Measurements from ENCODE around the gene KCTD14. TPM values are rescaled to one million over a fixed set of nuclear protein-coding genes. Genes with fewer than 3 reads are reported as not detected.
"Not testable (repeated sequence)": the region's sequence is repeated elsewhere in the genome, so short reads cannot be mapped to it uniquely, and the experiment has no call there.

Gene KCTD14, protein sequence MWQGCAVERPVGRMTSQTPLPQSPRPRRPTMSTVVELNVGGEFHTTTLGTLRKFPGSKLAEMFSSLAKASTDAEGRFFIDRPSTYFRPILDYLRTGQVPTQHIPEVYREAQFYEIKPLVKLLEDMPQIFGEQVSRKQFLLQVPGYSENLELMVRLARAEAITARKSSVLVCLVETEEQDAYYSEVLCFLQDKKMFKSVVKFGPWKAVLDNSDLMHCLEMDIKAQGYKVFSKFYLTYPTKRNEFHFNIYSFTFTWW
- 0.27 TPM for total RNA-seq

- DNase-seq (ENCODE audit: low read depth in 2 of 3, low spot score in 2 of 3) = no peak
Measured at GRCh38 chr11:78022397-78023396, at the start of gene KCTD14. TSS of gene KCTD14 (minus strand) at chr11:78023276. CDS start at chr11:78023249, 27 bp downstream.

- no peak for DNase-seq (ENCODE audit: low read depth in 2 of 3, low spot score in 2 of 3)
Measured at GRCh38 chr11:78072455-78072854, 49.4 kb upstream of the KCTD14 start.

DNA sequence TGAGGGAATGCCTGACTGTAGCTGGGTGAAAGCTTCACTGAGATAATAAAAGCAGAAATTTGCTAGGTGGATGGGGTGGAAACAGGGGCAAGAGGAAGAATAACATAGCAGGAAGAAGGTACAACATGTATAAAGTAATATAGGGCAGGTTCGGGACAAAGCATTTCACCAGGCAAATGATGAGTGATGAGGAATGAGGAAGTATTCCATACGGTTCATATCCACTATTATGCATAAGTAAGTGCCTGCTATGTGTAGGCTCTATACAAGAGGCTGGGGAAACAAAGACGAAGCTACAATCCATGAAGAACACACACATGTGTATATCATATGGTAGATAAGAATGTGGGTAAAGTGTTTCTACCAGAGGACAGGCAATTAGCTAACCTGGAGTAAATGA lies 48.6 kb upstream of the KCTD14 start:
- DNase-seq (ENCODE audit: low read depth in 2 of 3, low spot score in 2 of 3) = no peak

DNA sequence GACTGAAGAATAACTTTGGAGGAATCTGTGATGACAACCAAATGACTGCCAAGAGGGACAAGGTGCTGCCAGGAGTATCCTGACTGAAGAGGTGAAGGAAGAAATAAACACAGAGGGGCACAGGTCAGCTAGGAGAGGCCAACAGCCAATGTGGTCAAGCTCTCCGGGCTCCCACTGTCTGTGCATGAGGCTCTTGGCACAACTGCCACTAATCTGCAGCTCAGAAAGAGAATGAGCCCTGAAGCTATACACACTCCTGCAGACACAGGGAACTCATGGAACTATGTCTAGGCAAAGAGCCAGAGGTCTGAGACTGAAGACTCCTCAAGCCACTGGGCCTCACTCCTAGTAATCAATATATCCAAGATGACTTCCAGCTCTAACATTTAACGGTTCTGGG lies 47.5 kb upstream of the KCTD14 start:
- DNase-seq (ENCODE audit: low read depth in 2 of 3, low spot score in 2 of 3) = no peak

DNA sequence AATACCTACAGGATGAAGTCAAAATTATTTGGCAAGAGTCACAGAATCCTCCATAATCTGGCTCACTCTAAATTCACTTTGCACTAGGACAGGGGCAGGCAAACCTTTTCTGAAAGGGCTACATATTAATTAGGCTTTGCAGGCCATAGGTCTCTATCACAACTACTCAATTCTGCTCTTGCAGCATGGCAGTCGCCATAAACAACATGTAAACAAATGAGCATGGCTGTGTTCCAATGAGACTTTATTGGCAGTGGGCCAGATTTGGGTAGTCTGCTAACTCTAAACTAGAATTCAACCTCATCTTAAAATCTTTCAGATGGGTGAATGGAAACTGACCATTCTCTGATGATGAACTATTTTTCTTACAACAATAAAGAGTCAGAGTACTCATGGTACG lies 46.4 kb upstream of the KCTD14 start:
- no peak for DNase-seq (ENCODE audit: low read depth in 2 of 3, low spot score in 2 of 3)

- DNase-seq (ENCODE audit: low read depth in 2 of 3, low spot score in 2 of 3) = no peak
Measured at GRCh38 chr11:78067704-78068103, 44.6 kb upstream of the KCTD14 start.

DNA sequence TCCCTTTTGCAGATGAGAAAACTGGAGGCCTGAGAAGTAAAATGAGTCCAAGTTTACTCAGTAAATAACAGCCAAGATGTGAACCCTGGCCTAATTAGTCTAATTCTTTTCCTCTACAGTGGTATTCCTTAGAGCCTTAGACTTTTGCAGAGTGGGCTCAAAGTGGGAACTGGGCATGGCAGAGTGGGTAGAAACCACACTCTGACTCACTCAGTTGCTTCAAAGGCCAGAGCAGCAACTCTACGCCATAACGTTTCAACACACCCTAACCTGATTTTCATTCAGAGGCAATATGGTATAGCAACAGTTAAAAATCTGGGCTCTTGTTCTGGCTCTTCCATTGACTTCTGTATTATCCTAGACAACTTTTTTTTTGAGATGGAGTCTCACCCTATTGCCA lies 43.4 kb upstream of the KCTD14 start:
- no peak for DNase-seq (ENCODE audit: low read depth in 2 of 3, low spot score in 2 of 3)

DNA sequence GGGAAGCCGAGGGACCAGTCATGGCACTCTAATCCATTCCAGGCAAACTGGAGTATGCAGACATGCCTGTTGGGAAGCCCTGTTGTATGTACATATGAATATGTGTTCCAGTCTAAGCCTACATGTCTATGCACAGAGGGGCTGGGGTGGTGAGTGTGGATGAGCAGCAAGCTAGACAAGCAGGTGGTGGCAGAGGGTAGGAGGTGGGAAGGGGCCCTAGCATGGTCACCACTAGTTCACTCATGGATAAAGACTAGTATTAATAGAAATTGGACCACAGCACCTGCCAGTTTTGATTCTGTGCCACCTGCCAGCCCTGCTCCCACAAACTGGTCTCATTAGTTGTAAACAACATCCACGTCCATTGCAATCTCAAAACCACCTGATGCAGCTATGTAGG lies 42.1 kb upstream of the KCTD14 start:
- DNase-seq (ENCODE audit: low read depth in 2 of 3, low spot score in 2 of 3) = no peak

- no peak for DNase-seq (ENCODE audit: low read depth in 2 of 3, low spot score in 2 of 3)
Measured at GRCh38 chr11:78063440-78064181, 40.5 kb upstream of the KCTD14 start, which contains the start of gene THRSP. TSS of gene THRSP (plus strand) at chr11:78063861. CDS start at chr11:78063882, 21 bp downstream.

GRCh38 chr11:78062671-78063070 lies 39.6 kb upstream of the KCTD14 start:
- no peak for DNase-seq (ENCODE audit: low read depth in 2 of 3, low spot score in 2 of 3)

DNA sequence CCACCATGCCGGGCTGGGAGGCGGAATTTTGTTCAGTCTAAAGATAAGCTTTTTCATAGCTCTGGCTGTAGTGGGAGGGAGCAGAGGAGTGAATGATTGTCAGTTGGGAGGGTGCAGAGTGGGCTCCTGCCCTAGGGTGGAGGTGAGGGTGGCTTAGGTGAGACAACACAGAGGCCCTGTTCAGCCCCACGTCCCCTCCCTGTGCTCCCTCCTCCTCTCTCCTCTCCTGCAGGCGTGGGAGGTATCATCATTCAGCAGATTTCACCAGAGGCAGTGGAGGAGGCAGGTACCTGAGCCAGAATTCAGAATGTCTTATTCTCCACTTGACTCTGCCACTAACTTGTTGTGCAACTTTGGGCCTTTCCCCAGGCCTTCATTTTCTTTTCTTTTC lies 38.8 kb upstream of the KCTD14 start:
- no peak for DNase-seq (ENCODE audit: low read depth in 2 of 3, low spot score in 2 of 3)

GRCh38 chr11:78061088-78061920 lies 38.2 kb upstream of the KCTD14 start:
- DNase-seq (ENCODE audit: low read depth in 2 of 3, low spot score in 2 of 3) = no peak

GRCh38 chr11:78060533-78060932 lies 37.5 kb upstream of the KCTD14 start:
- DNase-seq (ENCODE audit: low read depth in 2 of 3, low spot score in 2 of 3) = no peak

DNA sequence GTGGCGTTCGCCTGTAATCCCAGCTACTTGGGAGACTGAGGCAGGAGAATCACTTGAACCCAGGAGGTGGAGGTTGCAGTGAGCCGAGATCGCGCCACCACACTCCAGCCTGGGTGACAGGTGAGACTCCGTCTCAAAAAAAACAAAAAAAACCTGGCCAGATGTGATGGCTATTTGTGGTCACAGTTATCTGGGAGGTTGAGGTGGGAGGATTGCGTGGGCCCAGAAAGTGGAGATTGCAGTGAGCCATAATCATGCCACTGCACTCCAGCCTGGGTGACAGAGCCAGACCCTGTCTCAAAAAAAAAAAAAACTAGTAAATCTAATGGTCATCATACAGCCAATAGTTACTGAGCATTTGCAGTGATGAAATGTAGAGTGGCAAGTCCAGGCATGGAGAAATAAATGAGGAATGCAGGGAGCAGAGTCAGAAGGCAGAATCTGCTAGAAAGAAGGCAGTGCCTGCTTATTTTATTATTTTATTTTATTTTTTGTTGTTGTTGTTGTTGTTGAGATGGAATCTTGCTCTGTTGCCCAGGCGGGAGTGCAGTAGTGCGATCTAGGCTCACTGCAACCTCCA lies 36.8 kb upstream of the KCTD14 start:
- not testable (repeated sequence) for DNase-seq (ENCODE audit: low read depth in 2 of 3, low spot score in 2 of 3)

DNA sequence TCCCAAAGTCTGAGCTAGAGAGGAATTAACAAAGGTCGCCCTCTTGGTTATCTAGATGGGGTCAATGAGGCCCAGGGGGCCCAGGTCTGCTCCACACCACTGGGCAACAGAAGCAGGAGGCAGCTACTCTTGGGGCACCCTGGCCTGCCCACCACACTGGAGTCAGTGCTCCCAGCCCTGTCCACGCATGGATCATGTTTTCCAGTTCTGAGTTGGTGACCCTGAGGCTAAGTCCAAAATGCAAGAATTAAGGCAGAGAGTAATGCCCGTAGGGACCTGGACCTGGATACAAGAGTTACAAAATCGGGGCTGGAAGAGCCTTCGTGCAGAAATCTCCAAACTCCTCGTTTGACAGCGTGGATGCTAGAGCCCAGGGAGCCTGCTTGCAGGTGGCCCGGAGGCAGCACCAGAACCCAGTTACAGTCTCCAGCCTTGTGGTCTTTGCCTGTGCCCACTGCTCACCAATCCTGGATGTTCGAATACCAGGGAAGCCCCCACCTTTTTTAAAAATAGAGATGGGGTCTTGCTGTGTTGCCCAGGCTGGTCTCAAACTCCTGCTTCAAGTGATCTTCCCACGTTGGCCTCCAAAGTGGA lies 34.5 kb upstream of the KCTD14 start:
- no peak for DNase-seq (ENCODE audit: low read depth in 2 of 3, low spot score in 2 of 3)

DNA sequence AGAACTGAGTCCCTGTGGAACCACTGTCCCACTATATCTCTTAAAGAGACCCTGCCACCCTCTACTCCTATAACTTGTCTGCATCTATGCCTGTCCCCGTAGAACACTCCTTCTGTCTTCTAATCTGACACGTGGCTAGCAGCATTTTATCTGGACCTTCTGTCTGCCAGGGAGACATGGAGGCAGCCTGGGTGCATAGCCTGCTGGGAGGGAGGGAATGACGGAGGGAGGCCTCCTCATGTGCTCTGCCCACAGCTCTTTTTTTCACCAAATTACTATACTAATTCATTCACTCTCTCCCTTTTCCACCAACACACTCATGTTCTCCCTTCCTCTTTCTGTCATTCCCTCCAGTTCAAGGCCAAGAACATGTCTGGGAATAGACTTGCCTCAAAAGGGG lies 33.0 kb upstream of the KCTD14 start:
- DNase-seq (ENCODE audit: low read depth in 2 of 3, low spot score in 2 of 3) = no peak

GRCh38 chr11:78054971-78055370 lies 31.9 kb upstream of the KCTD14 start:
- no peak for DNase-seq (ENCODE audit: low read depth in 2 of 3, low spot score in 2 of 3)

DNA sequence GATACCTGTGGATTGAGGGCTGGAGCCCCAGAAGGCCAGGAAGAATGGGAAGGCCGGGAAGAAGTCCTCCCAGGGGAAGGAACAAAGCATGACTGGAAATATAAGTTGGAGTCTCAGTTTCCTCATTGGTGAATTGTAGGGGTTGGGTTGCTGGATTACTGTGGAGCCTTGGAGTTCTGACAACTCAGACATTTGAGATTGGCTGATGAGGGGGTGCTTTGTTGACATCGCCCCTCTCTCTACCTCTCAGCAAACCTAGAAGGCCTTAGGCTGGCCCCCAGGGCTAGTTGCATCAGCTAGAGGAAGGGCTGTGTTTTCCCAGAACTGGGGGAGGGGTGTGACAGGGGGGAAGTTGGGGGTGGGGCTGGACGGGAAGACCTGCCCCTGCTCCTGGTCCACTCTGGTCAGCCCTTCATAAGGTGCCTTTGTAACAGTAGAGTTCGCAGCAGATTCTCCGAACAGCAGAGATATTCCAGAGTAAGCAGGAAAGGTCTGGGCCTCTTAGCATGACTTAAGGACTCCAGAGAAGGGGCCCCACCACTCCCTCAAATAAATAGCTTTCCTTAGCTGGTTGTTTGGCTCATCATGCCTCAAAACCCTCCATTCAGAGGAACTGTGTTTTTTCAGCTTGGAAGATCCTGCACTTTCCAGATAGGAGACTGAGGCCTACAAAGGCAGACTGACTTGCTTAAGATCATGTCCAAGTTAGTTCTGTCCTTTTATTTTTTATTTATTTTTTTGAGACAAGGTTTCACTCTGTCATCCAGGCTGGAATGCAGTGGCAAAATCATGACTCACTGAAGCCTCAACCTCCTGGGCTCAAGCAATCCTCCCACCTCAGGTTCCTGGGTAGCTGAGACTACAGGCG lies 28.1 kb upstream of the KCTD14 start:
- DNase-seq (ENCODE audit: low read depth in 2 of 3, low spot score in 2 of 3) = no peak

GRCh38 chr11:78049348-78049747 lies 26.3 kb upstream of the KCTD14 start:
- DNase-seq (ENCODE audit: low read depth in 2 of 3, low spot score in 2 of 3) = no peak

All from hematopoietic multipotent progenitor cell (in vitro differentiated cells).